Measurements from ENCODE around the gene PARD3.

DNA sequence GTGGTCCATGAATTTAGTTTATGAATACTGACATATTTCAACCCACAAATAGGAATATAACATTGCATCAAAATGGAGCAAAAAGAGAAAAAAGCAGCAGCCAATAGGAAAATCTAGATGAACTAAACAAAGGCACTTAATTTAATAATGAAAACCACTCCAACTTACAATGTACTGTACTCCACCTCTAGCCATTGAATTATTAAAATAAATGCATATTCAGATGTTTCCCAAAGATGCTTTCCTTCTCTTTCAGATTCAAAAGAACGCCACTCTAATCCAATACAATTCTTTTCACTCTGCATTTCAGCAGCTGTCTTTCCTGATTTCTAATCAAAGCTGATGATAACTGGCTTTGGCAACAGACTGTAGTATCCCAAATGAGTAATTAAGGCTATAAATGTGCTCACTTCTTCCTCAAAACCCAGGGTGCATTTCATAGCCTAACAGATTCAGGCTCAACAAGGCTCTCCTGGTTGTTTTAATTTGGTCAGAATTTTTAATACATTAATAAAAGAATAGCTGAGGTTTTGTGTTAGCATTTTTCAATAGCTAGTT, 577.1 kb downstream of the PARD3 start:
- TF ChIP-seq, protein P1, sequence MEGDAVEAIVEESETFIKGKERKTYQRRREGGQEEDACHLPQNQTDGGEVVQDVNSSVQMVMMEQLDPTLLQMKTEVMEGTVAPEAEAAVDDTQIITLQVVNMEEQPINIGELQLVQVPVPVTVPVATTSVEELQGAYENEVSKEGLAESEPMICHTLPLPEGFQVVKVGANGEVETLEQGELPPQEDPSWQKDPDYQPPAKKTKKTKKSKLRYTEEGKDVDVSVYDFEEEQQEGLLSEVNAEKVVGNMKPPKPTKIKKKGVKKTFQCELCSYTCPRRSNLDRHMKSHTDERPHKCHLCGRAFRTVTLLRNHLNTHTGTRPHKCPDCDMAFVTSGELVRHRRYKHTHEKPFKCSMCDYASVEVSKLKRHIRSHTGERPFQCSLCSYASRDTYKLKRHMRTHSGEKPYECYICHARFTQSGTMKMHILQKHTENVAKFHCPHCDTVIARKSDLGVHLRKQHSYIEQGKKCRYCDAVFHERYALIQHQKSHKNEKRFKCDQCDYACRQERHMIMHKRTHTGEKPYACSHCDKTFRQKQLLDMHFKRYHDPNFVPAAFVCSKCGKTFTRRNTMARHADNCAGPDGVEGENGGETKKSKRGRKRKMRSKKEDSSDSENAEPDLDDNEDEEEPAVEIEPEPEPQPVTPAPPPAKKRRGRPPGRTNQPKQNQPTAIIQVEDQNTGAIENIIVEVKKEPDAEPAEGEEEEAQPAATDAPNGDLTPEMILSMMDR (IDR thresholded peaks at IDR 0.05): no peak
- no peak for TF ChIP-seq POLR2A (IDR thresholded peaks at IDR 0.05)
- no peak for TF ChIP-seq POLR2AphosphoS5 (IDR thresholded peaks at IDR 0.05)
